ENCODE data around the gene RARRES2.

Gene RARRES2

GRCh38 chr7:150357270-150357669, 15.8 kb upstream of the RARRES2 start:
- DNase-seq (ENCODE audit: low read depth): no peak
- no peak overlapping the region for H3K4me3 ChIP-seq (ENCODE audit: low read depth, low read length)
- no peak for TF ChIP-seq CTCF (IDR thresholded peaks at IDR 0.05; ENCODE audit: control insufficient read depth, extremely low read depth, insufficient read depth)

GRCh38 chr7:150356265-150356897, 15.0 kb upstream of the RARRES2 start:
- TF ChIP-seq CTCF (IDR thresholded peaks at IDR 0.05; ENCODE audit: control insufficient read depth, extremely low read depth, insufficient read depth): peak; percentile 55
- no peak for DNase-seq (ENCODE audit: low read depth)
- H3K4me3 ChIP-seq (ENCODE audit: low read depth, low read length): no peak overlapping the region

GRCh38 chr7:150355666-150356059, 14.2 kb upstream of the RARRES2 start:
- H3K4me3 ChIP-seq (ENCODE audit: low read depth, low read length): no peak overlapping the region
- no peak for DNase-seq (ENCODE audit: low read depth)
- TF ChIP-seq CTCF (IDR thresholded peaks at IDR 0.05; ENCODE audit: control insufficient read depth, extremely low read depth, insufficient read depth): no peak

GRCh38 chr7:150351587-150352194, 10.3 kb upstream of the RARRES2 start:
- H3K4me3 ChIP-seq (ENCODE audit: low read depth, low read length): no peak overlapping the region
- DNase-seq (ENCODE audit: low read depth): no peak
- no peak for TF ChIP-seq CTCF (IDR thresholded peaks at IDR 0.05; ENCODE audit: control insufficient read depth, extremely low read depth, insufficient read depth)

GRCh38 chr7:150346922-150347321, 5.5 kb upstream of the RARRES2 start:
- no peak for TF ChIP-seq CTCF (IDR thresholded peaks at IDR 0.05; ENCODE audit: control insufficient read depth, extremely low read depth, insufficient read depth)
- DNase-seq (ENCODE audit: low read depth): no peak
- no peak overlapping the region for H3K4me3 ChIP-seq (ENCODE audit: low read depth, low read length)

GRCh38 chr7:150345012-150345411, 3.6 kb upstream of the RARRES2 start:
- TF ChIP-seq CTCF (IDR thresholded peaks at IDR 0.05; ENCODE audit: control insufficient read depth, extremely low read depth, insufficient read depth): no peak
- no peak for DNase-seq (ENCODE audit: low read depth)
- H3K4me3 ChIP-seq (ENCODE audit: low read depth, low read length): no peak overlapping the region

GRCh38 chr7:150344299-150344698, 2.9 kb upstream of the RARRES2 start:
- DNase-seq (ENCODE audit: low read depth): no peak
- no peak overlapping the region for H3K4me3 ChIP-seq (ENCODE audit: low read depth, low read length)
- TF ChIP-seq CTCF (IDR thresholded peaks at IDR 0.05; ENCODE audit: control insufficient read depth, extremely low read depth, insufficient read depth): no peak

Data from LNCaP clone FGC (cell line).